IPS-15b (cell line): ENCODE results near the gene AQP11.

Source experiments
- H3K27me3 ChIP-seq: one replicate; pipeline ENCODE4 v1.6.1; 2013; ENCODE audit warnings: low read length; ENCODE audit not compliant: control insufficient read depth, insufficient read depth
- H3K36me3 ChIP-seq: one replicate; pipeline ENCODE4 v1.6.1; 2013; ENCODE audit warnings: low read length; ENCODE audit not compliant: control insufficient read depth, insufficient read depth
- H3K4me1 ChIP-seq: one replicate; pipeline ENCODE4 v1.6.1; 2013; ENCODE audit warnings: mild to moderate bottlenecking, low read length; ENCODE audit not compliant: control insufficient read depth, insufficient read depth
- H3K4me3 ChIP-seq: one replicate; pipeline ENCODE4 v1.5.1; 2013; ENCODE audit warnings: low read depth, low read length
- H3K9ac ChIP-seq: one replicate; pipeline ENCODE4 v1.6.1; 2013; ENCODE audit warnings: low read depth, mild to moderate bottlenecking, low read length
- H3K9me3 ChIP-seq: one replicate; pipeline ENCODE4 v1.6.1; 2013; ENCODE audit warnings: mild to moderate bottlenecking, low read length; ENCODE audit not compliant: control insufficient read depth, insufficient read depth

AQP11 gene

GRCh38 chr11:77642228-77642627 lies 52.5 kb downstream of the AQP11 start:
- Histone ChIP-seq H3K4me1 (no peaks in the 10 kb centered on the region), H3K4me3 (no peak overlapping the region), H3K9me3 (no peaks in the 10 kb centered on the region), H3K27me3 (no peaks in the 10 kb centered on the region), H3K9ac (no peak overlapping the region), H3K36me3 (peaks cover 2% of the 10 kb centered on the region)

GRCh38 chr11:77644887-77645286 lies 55.1 kb downstream of the AQP11 start:
- no peak overlapping the region for H3K4me3 ChIP-seq

GRCh38 chr11:77647654-77648305 lies 58.0 kb downstream of the AQP11 start:
- no peak overlapping the region for H3K4me3 ChIP-seq
- H3K9me3 ChIP-seq, result no peaks in the 10 kb centered on the region
- no peaks in the 10 kb centered on the region for H3K27me3 ChIP-seq
- H3K4me1 ChIP-seq, result no peaks in the 10 kb centered on the region
- no peak overlapping the region for H3K9ac ChIP-seq
- no peaks in the 10 kb centered on the region for H3K36me3 ChIP-seq

More at GRCh38 chr11:77644887-77645286, 55.1 kb downstream of the AQP11 start:
- no peaks in the 10 kb centered on the region for H3K9me3 ChIP-seq
- no peaks in the 10 kb centered on the region for H3K36me3 ChIP-seq
- H3K4me1 ChIP-seq, result no peaks in the 10 kb centered on the region
- H3K27me3 ChIP-seq, result no peaks in the 10 kb centered on the region
- no peak overlapping the region for H3K9ac ChIP-seq

GRCh38 chr11:77650123-77650522 lies 60.4 kb downstream of the AQP11 start:
- H3K4me1 ChIP-seq, result no peaks in the 10 kb centered on the region
- no peaks in the 10 kb centered on the region for H3K36me3 ChIP-seq
- H3K9me3 ChIP-seq, result no peaks in the 10 kb centered on the region
- H3K27me3 ChIP-seq, result no peaks in the 10 kb centered on the region
- H3K9ac ChIP-seq, result no peak overlapping the region
- H3K4me3 ChIP-seq, result no peak overlapping the region

GRCh38 chr11:77654770-77655434 lies 65.1 kb downstream of the AQP11 start:
- no peak overlapping the region for H3K9ac ChIP-seq
- H3K4me1 ChIP-seq, result peaks cover 2% of the 10 kb centered on the region
- no peaks in the 10 kb centered on the region for H3K9me3 ChIP-seq
- no peaks in the 10 kb centered on the region for H3K27me3 ChIP-seq
- no peak overlapping the region for H3K4me3 ChIP-seq
- H3K36me3 ChIP-seq, result no peaks in the 10 kb centered on the region

GRCh38 chr11:77656362-77656761 lies 66.6 kb downstream of the AQP11 start:
- Histone ChIP-seq H3K4me3 (no peak overlapping the region), H3K27me3 (no peaks in the 10 kb centered on the region), H3K36me3 (no peaks in the 10 kb centered on the region), H3K4me1 (peaks cover 2% of the 10 kb centered on the region), H3K9ac (no peak overlapping the region), H3K9me3 (no peaks in the 10 kb centered on the region)

- no peak overlapping the region for H3K9ac ChIP-seq
- no peaks in the 10 kb centered on the region for H3K36me3 ChIP-seq
- no peaks in the 10 kb centered on the region for H3K27me3 ChIP-seq
- no peak overlapping the region for H3K4me3 ChIP-seq
- peaks cover 2% of the 10 kb centered on the region for H3K4me1 ChIP-seq
- no peaks in the 10 kb centered on the region for H3K9me3 ChIP-seq
Measured at GRCh38 chr11:77658213-77659013, 68.7 kb downstream of the AQP11 start.
